Activated gamma-delta T cell treated with anti-CD3 and anti-CD28 coated beads, Interleukin-2, amount 50 U/mL, for 16 hours (primary cell): ENCODE measurements around the gene RLN3.
"Not testable (repeated sequence)": the region's sequence is repeated elsewhere in the genome, so short reads cannot be mapped to it uniquely, and the experiment has no call there.

Experiments used
- DNase-seq: peaks from one replicate; pipeline ENCODE4 v3.0.0-alpha.2; 2020; ENCODE audit warnings: low read depth

Gene RLN3

GRCh38 chr19:14021474-14021873 is 6.5 kb upstream of the RLN3 start:
- no peak for DNase-seq

DNA sequence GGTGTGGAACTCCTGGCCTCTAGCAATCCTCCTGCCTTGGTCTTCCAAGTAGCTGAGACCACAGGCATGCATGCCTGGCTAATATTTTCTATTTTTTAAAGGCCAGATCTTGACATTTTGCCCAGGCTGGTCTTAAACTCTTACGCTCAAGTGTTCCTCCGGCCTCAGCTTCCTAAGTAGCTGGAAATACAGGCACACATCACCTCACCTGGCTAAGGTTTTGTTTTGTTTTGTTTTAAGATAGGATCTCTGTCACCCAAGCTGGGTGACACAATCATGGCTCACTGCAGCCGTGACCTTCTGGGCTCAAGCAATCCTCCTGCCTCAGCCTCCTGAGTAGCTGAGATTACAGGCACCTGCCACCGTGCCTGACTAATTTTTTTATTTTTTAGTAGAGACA is 5.5 kb upstream of the RLN3 start:
- no peak for DNase-seq

GRCh38 chr19:14023404-14024235 is 4.3 kb upstream of the RLN3 start:
- DNase-seq, result no peak

DNA sequence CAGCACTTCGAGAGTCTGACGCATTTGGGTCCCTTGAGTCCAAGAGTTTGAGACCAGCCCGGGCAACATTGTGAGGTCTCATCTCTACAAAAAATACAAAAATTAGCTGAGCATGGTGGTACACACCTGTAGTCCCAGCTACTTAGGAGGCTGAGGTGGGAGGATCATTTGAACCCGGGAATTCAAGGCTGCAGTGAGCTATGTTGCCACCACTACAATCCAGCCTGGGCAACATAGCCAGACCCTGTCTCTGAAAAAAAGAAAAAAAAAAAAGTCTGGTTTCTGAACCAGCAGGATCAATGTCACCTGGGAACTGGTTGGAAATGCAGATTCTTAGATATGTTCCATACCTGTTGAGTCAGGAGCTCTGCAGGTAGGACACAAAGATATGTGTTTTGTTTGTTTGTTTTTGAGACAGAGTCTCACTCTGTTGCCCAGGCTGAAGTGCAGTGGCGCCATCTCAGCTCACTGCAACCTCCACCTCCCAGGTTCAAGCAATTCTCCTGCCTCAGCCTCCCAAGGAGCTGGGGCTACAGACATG is 1.2 kb upstream of the RLN3 start:
- DNase-seq, result not testable (repeated sequence)

DNA sequence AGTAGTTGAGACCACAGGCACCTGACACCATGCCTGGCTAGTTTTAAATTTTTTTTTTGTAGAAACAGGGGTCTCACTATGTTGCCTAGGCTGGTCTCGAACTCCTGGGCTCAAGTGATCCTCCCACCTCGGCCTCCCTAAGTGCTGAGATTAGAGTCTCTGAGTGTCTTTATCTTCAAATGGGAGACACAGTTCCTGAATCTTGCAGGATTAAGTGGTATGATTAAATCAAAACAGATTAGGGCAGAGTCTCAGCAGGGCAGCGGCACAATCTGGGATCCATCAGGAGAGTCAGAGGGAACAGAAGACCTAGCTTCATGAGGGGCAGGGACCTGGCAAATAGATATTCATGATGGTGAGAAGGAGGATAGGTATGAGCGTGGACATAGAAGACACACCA is 953 bp downstream of the RLN3 start:
- no peak for DNase-seq

GRCh38 chr19:14030997-14031718 is 3.2 kb downstream of the RLN3 start:
- DNase-seq, result peak; percentile 63

DNA sequence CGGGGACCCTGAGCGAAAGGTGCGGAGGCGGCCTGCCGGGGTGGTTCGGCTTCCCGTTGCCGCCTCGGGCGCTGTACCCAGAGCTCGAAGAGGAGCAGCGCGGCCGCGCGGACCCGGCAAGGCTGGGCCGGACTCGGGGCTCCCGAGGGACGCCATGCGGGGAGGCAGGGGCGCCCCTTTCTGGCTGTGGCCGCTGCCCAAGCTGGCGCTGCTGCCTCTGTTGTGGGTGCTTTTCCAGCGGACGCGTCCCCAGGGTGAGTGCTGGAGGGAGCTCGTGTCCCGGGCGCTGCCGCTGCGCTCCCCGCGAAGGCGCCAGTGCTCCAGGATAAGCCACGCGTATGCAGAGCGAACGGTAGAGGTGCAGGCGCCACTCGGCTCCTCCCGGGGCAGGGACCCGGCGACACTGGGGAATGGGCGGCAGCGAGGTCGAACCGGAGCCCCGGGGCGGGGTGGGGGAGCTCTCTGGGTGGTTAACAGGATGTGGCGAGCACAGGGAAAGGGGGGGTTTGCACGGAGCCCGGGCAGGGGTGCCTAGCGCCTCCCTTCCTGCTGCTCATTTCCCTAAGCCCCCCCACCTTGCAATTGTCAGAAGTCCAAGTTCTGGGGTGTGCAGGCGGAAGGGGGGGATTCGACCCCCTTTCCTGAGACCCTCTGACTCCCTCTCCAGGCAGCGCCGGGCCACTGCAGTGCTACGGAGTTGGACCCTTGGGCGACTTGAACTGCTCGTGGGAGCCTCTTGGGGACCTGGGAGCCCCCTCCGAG is 4.0 kb downstream of the RLN3 start, which contains the start of gene IL27RA:
Gene IL27RA, plus strand, starts transcription at position 44 of the 762 bp plus-strand sequence. Its CDS starts 111 bp downstream, at position 155.
- DNase-seq, result peak; percentile 73

- DNase-seq, result no peak
These were observed 6.0 kb downstream of the RLN3 start for GRCh38 chr19:14033946-14034345.

GRCh38 chr19:14035159-14035558 is 7.2 kb downstream of the RLN3 start:
- not testable (repeated sequence) for DNase-seq

DNA sequence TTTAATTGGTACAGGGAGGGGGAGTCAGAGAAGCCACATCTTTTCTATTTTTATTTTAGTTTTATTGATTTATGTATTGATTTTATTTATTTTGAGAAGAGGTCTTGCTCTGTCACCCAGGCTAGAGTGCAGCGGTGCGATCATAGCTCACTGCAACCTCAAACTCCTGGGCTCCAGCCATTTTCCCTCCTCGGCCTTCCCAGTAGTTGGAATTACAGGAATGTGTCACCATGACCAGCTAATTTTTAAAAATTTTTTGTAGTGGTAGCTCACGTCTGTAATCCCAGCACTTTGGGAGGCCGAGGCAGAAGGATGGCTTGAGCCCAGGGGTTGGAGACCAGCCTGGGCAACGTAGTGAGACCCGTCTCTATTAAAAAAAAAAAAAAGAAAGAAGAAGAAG is 7.8 kb downstream of the RLN3 start:
- DNase-seq, result no peak

DNA sequence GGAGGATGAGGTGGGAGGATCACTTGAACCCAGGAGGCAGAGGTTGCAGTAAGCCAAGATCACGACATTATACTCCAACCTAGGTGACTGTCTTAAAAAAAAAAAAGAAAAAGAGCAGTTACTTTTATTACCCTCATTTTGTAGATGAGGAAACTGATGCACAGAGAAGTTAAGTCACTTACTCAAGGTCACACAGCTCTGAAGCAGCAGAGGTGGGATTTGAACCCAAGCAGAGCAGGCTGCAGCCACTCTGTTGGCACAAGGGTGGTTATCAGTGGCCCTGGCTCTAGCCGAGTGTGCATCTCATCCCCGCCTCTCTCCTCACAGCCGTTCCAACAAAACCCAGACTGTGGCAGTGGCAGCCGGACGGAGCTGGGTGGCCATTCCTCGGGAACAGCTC is 11.2 kb downstream of the RLN3 start:
- no peak for DNase-seq

DNA sequence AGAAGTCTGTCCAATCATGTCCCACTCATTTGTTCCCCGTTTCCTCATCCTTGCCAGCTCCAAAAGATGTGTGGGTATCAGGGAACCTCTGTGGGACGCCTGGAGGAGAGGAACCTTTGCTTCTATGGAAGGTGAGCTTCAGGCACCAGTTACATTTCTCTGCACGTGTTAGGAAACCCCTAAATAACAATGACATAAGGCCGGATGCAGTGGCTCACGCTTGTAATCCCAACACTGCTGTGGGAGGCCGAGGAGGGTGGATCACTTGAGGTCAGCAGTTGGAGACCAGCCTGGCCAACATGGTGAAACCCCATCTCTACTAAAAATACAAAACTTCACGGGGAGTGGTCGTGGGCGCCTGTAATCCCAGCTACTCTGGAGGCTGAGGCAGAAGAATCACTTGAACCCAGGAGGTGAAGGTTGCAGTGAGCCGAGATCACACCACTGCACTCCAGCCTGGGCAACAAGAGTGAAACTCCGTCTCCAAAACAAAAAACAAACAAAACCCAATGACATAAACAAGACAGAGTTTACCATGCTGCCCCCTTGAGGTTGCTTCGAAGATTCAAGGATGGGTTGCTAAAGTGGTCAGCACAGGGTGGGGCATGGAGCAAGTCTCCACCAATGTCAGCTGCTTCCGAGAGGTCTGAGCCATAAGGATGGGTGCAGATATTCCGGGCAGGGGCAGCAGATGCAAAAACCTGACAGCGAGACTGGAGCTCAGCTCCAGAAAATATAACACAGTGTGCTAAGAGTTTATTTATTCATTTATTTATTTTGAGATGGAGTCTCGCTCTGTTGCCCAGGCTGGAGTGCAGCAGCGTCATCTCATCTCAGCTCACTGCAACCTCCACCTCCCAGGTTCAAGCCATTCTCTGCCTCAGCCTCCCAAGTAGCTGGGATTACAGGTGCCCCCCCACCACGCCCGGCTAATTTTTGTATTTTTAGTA is 15.0 kb downstream of the RLN3 start:
- peak; percentile 26 for DNase-seq

- not testable (repeated sequence) for DNase-seq
These were observed 19.9 kb downstream of the RLN3 start for GRCh38 chr19:14047866-14048265.

DNA sequence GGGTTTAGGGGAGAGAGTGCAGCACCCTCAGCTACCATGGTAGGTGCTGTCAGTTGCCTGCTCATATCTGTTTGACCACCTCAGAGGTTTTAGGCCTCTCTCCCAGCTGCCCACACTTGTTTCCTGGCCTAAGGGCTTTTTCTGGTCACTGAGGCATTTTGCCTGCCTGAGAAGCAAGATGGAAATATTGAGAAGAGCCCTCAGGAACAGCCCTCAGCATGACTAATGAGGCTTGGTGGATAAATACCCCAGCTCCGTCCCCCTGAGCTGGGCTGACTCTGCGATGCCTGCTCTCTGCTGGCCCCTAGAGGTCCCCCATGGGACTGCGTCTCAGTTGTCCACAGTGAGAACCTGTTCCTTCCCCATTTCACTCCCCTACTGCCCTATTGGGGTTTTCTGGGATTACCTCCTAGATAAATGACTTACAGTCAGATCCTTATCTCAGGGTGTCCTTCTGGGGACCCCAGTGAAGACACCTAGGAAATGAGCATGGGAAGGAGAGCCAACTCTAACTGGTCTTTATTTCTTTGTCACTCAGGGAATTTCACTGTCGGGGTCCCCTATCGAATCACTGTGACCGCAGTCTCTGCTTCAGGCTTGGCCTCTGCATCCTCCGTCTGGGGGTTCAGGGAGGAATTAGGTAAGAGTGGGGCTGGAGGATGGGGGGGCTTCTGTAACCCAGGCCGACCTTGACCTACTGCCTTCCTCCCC is 20.6 kb downstream of the RLN3 start:
- peak; percentile 68 for DNase-seq

- DNase-seq, result no peak
These were observed 22.6 kb downstream of the RLN3 start for GRCh38 chr19:14050512-14050911.

GRCh38 chr19:14050961-14051360 is 23.0 kb downstream of the RLN3 start:
- not testable (repeated sequence) for DNase-seq

DNA sequence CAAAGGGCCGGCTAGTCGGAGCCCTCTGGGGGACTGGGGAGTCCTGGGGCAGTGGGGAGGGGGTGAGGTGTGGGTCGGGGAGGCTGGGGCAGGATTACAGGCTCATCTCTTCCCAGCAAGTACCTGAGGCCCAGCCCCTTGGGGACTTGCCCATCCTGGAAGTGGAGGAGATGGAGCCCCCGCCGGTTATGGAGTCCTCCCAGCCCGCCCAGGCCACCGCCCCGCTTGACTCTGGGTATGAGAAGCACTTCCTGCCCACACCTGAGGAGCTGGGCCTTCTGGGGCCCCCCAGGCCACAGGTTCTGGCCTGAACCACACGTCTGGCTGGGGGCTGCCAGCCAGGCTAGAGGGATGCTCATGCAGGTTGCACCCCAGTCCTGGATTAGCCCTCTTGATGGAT is 24.0 kb downstream of the RLN3 start:
- DNase-seq, result no peak

GRCh38 chr19:14052470-14052869 is 24.5 kb downstream of the RLN3 start:
- DNase-seq, result no peak

GRCh38 chr19:14053032-14053431 is 25.1 kb downstream of the RLN3 start:
- DNase-seq, result no peak

DNA sequence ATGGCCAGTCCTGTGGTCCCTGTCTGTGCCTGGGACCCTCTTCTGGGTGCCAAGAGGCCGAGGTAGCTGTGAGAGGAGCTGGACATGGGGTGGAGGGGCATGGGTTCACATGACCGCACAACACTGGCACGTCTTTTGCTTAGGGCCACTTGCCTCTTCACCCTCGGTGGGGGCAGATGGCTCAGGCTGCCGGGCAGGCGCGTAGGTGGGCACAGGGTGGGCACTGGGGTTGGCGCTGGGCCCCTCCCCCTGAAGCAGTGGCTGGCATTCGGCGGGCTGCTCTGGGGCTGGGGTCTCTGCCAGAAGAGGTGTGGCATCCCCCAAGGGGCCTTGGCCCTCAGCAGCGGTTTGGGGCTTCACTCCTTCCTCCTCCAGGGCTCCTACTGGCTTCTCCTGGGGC is 25.6 kb downstream of the RLN3 start:
- no peak for DNase-seq
